H4 (cell line): ENCODE data around the gene AJM1. TPM values are rescaled to one million over a fixed set of nuclear protein-coding genes. Genes with fewer than 3 reads are reported as not detected.
"Not testable (repeated sequence)": the region's sequence is repeated elsewhere in the genome, so short reads cannot be mapped to it uniquely, and the experiment has no call there.

Experiments
- DNase-seq: peaks from one replicate; pipeline ENCODE4 v3.0.0-alpha.2; 2015; ENCODE audit warnings: low spot score
- total RNA-seq: library from RNA; depleted of rRNA; stranded (reverse); fragments of >200 nt; shearing (Covaris generic); gene quantifications from 2 replicates; pipeline ENCODE4 v1.2.3, GENCODE V29; 2014

The AJM1 gene
- total RNA-seq, 1 experiment from 2014 or later: 0.21 TPM

DNA sequence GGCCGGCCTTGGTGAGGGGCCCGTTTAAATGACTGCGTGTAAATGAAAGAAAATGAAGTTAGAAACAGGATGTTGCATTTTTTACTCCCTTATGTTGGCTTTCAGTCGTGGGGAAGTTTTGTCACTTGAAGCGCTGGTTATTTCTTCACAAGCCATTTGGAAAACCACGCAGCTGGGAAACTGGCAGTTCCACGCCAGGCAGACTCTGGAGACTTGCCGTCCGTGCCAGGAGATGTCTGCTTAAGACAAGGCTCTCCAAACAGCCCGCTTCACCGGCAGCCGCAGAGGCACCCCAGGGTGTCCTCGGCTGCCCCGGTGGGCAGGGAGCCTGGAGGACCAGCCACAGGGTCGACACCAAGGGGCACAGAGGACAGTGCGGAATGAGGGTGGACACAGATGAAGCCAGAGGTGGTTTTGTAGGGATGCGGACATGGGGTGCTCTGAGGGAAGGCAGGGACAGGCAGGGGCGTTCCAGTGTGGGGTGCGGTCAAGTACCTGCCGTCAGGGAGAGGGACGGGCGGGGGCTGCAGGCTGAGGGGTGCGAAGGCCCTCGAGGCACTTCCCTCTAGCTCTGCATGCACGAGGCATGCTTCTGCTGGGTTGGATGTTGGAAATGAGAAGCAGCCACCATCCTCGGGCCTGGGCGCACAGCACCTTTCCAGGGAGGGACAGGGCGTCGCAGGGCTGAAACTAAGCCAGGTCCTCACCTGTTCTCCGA lies 11.1 kb upstream of the AJM1 start:
- no peak for DNase-seq

DNA sequence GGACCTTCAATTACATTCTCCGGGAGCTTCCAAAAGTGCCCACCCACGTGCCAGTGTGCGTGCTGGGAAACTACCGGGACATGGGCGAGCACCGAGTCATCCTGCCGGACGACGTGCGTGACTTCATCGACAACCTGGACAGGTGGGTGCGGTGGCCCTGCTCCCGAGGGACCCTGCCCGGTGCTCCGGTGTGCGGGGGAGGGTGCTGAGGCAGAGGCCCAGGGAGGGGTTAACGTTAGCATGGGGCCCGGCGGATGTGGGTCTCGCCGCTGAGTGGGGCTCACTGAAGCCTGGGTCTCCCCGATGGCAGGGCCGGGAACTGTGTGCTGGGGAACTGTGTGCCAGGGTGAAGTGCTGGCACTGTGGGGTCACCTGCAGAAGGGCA lies 10.6 kb upstream of the AJM1 start:
- DNase-seq: no peak

DNA sequence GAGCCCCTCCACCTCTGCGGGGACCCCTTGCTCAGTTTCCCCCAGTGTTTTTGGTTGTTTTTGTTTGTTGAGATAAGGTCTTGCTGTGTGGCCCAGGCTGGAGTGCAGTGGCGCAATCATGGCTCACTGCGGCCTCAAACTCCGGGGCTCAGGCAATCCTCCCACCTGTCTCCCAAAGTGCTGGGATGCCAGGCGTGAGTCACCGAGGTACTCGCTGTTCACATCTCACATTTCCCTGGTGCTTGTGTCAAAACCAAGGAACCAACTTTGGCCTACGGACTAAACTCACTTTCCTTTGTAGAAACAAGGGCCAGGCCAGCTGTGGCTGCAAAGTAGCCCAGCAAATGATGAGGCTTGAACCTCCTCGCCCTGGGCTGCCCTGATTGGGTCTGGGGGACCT lies 9.7 kb upstream of the AJM1 start:
- no peak for DNase-seq

DNA sequence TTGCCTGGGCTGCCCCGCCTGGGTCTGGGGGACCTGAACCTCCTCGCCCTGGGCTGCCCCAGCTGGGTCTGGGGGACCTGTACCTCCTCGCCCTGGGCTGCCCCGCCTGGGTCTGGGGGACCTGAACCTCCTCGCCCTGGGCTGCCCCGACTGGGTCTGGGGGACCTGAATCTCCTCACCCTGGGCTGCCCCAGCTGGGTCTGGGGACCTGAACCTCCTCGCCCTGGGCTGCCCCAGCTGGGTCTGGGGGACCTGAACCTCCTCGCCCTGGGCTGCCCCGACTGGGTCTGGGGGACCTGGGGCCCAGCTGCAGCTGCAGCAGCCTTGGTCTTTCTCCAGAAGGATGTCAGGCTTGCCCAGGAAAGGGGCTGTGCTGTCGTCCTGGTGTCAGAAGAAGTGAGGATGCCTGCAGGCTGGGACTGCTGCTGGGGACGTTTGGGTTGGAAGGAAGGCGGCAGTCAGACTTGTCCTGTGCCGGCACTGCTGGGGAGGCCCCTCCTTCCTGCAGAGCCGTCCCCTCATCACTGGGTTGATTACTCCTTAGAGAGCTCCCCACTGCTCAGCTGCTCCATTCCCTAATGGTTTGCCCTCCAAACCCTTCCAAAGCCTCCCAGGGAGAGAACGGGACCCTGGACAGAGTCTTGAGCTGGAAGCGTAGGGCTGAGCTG lies 8.8 kb upstream of the AJM1 start:
- not testable (repeated sequence) for DNase-seq

DNA sequence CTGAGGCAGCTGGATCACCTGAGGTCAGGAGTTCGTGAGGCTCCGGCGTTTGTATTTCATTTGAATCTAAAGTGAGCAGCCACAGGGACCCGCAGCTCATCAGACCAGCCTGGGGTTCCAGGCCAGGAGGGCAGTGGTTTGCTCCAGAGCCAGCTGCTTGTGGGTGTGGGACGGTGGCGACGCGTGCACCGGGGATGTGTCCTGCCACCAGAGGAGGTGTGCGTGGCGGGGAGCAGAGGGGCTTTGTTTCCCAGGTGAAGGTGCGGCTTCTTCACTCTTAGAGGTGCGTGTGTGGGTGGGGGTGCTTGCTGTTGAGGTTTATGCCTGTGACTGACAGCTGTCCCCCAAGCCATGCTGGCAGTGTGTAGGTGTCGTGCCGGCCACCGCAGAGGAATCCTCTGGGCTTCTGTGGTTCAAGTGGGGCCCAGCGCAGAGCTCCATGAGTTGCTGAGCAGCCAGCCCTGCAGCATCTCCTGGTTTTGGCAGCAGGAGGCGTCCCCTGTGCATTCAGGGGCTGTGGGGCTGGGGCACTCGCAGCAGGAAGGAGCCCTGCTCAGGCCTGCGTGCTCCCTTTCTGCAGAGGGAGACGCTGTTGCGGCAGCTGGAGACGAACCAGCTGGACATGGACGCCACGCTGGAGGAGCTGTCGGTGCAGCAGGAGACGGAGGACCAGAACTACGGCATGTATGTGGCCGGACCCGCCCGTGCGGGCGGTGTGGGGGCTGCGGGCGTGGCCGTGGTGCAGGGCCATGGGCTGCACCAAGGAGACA lies 6.9 kb upstream of the AJM1 start:
- no peak for DNase-seq

DNA sequence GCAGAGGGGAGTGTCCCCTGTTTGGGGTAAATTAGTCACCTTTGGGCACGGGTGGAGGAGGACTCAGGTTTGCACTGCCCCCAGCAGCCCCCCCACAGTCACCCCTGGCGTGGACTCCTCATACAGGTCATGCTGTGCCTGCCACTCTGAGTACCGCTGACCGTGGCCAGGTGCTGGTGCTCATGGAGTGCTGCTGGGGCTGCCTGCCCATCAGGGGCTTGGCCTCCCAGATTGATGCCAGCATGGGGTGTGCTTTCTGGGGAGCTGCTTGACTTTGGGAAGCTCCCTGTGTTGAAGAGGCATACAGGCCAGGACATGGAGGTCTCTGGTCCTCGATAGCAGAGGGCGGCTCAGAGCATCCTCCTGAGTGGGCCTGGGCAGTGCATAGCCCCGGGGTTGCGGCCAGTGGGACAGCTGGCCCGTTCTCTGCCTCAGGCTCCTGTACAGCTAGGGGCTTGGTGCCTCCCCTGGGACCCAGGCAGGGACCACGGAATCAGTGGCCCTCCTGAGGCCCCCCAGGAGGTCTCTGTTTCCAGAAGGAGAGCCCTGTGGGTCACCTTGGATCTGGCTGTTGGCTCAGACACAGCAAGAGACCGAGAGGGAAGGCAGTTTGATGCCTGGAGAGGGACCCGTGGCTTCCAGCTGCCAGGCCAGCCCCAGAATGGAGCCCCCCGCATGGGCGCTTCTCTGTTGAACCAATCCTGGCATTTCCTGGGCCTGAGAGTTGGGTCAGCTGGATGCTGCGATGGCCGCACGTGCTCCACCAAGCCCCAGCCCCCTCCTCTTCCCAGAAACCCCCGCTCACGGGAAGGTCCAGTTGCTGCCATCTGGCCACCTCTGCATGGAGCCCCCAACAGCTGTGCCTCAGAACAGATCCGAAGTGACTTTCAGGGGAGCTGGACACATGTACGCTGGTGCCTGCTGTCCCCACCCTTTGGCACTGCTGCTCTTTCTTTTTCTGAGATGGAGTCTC lies 6.1 kb upstream of the AJM1 start:
- DNase-seq: no peak

DNA sequence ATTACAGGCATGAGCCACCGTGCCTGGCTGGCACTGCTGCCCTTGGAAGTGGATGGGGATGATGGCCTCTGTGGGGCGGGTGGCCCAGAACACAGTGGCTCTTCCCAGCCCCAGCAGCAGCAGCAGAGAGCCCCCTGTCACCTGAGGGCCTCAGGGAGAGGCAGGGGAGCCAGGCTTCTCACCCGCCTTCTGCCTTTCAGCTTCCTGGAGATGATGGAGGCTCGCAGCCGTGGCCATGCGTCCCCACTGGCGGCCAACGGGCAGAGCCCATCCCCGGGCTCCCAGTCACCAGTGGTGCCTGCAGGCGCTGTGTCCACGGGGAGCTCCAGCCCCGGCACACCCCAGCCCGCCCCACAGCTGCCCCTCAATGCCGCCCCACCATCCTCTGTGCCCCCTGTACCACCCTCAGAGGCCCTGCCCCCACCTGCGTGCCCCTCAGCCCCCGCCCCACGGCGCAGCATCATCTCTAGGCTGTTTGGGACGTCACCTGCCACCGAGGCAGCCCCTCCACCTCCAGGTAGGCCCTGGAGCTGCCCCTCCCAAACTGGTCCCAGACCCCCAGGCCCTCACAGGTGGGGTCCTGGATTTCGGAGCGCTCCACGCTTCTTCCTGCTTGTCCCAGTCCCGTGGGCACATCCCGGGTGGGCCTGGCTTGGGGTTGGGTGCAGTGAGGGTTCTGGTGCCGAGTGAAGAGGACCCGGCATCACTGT lies 5.0 kb upstream of the AJM1 start:
- no peak for DNase-seq

DNA sequence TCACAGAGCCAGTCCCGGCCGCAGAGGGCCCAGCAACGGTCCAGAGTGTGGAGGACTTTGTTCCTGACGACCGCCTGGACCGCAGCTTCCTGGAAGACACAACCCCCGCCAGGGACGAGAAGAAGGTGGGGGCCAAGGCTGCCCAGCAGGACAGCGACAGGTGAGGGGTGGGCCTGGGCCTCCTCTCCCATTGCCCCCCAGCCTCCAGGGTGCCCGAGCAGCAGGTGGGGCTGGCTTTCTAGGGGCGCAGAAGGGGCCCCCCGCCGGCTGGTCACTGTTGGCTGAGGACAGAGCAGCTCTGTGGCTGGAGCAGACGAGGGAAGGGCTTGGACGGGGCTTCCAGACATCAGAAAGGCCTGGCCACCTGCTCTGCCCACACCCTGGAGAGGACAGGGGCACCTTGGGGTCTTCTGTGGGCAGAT lies 4.4 kb upstream of the AJM1 start:
- DNase-seq: not testable (repeated sequence)

DNA sequence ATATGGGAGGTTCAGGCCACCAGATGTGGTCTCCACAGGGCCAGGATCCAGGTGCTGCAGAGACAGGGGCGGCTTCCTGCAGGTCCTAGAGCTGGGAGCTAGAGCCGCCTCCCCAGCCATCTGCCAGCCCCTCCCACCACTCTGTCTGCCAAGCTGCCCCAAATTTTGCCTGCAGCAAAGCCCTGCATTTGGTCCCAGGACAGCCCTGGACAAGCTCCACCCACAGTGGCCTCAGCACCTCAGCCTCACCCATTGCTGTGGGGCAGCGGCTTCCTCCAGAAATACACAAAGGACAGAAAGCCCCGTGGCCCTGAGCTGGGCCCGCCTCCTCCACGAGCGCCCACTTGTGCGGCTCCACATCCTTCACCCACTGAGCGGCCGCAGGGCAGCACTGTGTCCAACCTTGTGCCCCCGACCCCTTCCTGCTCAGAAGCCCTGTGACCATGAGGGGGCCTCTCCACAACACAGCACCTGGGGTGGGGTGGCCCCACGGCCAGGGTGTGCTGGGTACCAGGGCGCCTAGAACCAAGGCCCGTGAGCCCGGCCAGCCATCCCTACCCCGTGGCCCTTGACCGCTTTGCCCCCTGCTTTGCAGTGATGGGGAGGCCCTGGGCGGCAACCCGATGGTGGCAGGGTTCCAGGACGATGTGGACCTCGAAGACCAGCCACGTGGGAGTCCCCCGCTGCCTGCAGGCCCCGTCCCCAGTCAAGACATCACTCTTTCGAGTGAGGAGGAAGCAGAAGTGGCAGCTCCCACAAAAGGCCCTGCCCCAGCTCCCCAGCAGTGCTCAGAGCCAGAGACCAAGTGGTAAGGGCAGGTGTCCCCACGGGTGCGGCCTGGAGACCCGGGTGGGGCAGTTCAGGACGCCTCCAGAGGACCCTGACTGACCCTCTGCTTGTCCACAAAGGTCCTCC lies 3.7 kb upstream of the AJM1 start:
- no peak for DNase-seq

DNA sequence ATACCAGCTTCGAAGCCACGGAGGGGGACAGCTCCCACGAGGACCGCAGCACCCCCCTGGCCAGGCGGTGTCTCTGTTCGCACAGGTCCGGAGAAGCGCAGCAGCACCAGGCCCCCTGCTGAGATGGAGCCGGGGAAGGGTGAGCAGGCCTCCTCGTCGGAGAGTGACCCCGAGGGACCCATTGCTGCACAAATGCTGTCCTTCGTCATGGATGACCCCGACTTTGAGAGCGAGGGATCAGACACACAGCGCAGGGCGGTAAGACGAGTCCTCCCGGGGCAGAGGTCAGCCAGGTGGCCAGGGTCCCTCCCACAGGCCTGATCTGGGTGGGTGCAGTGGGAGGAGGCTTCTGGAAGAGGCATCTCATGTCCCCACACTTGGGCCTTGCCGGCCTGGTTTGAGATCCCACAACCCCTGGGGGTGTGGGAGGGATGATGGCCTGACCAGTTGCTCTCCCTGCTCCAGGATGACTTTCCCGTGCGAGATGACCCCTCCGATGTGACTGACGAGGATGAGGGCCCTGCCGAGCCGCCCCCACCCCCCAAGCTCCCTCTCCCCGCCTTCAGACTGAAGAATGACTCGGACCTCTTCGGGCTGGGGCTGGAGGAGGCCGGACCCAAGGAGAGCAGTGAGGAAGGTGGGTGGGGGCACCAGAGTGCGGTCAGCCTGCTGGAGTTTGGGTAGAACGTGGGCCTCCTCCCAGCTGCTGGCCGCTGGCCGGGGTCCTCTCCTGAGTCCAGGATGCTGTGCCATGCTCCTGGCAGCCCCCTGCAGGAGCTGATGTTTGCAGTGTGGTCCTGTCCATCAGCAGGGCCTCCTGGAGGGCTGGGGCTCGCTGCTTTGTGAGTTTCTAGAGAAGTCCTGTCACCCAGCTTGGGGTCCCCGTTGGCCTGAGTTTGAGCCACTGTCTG lies 2.8 kb upstream of the AJM1 start:
- DNase-seq: no peak

DNA sequence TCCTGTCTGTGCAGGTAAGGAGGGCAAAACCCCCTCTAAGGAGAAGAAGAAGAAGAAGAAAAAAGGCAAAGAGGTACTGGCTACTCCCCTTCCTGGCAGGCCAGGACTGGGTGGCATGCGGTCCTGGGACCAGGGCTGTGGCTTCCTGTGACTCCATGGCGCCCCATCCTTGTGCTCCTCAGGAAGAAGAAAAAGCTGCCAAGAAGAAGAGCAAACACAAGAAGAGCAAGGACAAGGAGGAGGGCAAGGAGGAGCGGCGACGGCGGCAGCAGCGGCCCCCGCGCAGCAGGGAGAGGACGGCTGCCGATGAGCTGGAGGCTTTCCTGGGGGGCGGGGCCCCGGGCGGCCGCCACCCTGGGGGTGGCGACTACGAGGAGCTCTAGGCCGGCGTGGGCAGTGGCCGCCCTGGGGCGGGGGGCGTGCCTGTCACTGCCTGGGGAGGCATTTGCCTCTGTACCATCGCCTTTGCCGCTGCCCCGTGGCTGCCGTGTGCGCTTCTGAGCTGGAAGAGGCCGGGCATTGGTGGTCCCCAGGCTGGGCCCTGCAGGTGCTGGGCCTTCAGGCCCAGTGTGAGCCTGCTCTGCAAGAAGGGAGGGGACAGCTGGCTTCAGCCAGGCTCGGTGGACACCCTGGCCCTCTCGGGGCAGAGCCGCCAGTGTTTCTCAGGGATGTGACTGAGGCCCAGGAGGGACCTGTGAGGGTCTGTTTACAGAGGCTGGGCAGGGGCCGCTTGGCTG lies 2.0 kb upstream of the AJM1 start:
- no peak for DNase-seq

DNA sequence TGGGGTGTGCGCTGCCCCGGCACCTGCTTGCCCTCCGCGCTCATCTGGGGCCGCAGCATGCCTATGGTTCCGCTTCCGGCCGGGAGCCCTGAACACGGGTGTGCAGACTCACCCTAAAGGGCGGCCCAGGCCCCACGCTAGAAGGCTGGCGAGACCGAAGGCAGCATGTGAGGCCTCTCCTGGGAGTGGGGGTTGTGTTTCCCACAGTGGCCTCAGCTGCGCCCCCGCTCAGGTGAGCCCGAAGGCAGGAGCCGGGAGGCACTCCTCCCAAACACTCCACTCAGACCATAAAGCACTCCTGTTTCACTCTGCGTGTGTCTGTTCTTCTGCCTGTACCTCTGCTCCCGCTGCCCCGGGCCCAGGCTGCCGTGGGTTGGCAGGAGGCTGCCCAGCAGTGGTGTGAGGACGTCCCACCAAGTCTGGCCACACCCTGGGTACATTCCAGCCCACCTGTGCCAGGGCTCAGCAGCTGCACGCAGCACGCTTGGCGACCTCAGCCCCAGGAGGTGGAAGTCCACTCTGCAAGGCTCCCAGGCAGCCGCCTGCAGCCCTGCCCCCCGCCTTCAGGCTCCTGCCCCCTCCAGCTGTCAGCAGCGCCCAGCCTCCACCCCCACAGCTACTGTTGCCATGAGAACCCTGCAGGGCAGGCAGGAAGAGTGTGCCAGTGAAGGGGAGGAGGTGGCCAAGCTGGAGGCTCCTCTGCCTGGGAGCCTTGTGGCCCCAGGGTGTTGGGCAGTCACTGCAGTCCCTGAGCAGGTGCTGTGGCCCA lies 1.2 kb upstream of the AJM1 start:
- DNase-seq: peak; percentile 83

DNA sequence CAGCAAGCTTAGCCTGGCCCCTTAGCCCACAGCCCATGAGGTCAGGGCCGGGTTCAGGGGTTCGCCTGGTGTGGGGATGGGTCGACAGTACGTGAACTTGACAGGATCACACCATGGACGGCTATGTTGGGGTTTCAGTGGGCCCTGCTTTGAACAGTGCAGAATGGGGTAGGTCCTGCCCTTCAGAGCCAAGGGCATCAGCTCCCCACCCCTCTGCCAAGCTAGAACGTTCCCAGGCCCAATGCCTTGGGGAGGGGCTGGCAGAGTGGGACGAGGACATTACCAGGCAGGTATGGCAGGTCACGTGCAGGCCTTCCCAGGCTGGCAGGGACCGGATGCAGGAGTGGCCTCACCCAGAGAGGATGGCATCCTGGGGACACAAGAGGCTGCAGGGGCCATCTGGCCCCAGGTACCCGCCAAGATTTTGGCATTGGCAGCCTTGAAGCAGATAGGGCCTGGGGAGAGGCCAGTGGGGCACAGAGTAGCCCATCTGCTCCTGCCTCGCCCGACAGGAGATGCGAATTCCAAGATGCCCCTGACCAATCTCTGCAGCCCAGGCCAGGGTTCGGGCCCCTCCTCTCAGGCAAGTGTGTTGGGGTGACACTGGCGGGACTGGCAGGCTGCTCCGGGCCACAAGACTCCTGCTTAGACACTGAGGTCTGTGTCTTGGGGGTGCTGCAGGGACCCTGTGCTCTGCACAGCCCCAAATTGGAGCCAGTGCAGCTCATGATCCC lies 465 bp upstream of the AJM1 start:
- DNase-seq: not testable (repeated sequence)

DNA sequence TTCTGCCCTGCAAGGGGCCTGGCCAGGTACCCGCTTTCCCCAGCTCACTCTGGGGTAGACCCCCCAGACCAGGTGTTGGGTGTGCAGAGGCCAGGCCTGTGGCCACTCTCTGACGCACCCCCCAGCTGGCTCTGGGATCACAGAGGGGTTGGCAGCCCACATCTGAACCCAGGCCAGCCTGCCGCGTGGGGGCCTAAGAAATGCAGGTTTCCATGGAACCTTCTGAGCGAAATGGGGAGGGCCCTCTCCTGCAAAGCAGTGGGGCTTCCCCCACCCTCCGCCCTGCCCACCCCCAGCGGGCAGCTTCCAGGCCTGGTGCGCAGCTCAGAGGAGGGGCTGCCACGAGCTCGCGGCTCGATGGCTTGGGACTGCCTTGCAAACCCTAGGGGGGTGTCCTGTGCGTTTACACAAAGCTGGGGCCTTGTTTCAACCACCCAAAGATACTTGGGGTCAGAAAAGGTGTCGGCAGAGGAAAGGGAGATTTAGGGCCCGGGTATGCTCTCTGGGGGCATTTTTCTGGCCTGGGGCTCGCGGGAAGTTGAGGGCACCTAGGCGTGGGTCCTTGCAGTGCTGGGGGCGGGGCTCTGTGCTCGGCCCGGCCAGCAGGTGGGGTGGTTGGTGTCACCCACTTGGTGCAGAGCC lies 1.0 kb downstream of the AJM1 start:
- DNase-seq: not testable (repeated sequence)

DNA sequence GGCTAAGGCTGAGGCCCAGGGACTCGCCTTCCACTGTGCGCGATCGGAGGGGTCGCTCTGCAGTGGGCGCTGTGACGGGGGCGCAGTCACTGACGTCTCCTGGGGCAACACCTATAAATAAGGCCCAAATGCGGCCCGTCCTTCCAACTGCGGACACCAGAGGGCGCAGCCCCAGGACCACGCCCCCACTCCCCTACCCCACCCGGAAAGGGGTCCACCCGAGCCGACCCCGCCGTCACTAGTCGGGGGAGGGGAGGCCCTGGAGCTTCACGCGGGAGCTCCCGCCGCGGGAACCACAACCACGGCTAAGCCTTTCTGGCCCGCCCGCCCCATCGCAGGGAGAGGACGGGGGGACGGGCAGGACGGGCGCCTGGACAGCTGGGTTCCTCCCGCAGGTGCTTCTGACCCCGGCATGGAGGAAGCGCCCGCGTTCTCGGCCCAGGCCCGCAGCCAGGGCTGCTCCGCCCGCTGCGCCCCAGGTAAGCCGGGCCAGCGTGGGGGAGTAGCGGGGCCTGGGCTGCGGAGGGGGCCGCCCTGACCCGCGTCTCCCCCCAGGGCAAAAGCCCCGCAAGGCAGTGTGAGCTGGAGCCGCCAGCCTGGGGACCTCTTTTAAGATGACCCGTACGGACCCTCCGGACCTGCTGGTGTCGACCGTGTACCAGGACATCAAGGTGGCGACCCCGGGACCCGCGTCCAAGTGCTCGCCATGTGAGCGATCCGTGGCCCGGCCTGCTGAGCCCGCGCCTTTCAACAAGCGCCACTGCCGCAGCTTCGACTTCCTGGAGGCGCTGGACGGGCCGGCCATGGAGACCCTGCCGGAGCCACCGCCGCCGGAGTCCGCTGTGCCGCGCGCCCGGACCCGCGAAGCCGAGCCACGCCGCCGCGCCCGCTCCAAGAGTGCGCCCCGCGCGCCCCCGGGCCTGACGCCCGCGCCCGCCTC lies 1.8 kb downstream of the AJM1 start:
- DNase-seq: not testable (repeated sequence)
